Non-pigmented ciliary epithelial cell (primary cell): ENCODE data around the gene C1QTNF6.

Experiments
- DNase-seq: peaks from one replicate; pipeline ENCODE4 v3.0.0-alpha.2; 2010; ENCODE audit warnings: low read depth

C1QTNF6 gene

DNA sequence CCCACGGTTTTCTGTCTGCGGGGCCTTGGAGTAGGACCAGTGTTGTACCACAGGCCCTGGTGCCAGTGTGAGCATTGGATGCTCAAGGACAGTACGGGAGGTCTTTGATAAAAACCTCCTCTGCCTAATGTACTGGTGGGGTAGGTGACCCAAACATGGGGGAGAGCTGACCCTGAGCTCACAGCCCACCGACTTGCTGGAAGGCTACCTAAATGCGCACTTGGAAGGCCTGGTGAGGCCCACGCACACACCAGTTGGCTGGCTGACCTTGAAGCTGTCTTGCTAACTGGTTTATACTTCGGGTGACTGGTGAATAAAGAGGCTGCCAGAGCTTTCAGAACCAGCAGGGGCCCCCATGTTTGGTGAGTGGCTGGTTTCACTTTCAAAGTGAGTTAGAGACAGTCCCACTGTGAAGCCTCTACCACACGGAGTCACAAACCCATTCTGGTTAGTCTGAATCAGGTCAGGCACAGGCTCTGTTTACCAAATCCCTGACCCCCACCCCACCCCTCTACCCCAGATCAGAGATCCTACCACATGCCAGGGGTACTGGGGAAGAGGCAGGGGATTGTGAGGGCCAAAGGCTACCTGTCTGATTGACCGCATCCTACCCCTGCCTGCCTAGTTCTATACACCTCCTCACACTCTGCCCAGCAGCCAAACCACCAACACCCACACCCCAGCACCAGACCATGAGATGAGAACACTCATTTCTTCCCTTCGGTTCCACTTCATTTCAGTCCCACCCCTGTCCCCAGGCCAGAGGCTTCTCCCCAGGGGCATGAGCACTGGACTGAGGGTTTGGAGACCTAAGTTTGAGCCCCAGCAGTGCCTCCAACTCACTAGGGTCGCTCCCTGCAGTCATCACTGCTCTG, 25.6 kb downstream of the C1QTNF6 start:
- DNase-seq, result no peak

DNA sequence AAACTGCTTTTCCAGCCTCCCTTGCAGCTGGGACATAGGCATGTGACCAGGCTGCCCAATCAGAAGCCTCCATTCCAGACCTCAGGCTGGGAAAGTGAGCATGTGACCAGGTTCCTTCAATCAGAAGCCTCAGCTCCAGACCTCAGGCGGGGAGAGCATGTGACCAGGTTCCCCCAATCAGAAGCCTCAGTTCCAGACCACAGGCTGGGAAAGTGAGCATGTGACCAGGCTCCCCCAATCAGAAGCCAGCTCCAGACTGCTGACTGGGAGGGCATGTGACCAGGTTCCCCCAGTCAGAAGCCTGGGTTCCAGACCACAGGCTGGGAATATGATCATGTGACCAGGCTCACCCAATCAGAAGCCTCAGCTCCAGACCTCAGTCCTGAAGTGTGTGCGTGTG, 26.6 kb downstream of the C1QTNF6 start:
- no peak for DNase-seq

DNA sequence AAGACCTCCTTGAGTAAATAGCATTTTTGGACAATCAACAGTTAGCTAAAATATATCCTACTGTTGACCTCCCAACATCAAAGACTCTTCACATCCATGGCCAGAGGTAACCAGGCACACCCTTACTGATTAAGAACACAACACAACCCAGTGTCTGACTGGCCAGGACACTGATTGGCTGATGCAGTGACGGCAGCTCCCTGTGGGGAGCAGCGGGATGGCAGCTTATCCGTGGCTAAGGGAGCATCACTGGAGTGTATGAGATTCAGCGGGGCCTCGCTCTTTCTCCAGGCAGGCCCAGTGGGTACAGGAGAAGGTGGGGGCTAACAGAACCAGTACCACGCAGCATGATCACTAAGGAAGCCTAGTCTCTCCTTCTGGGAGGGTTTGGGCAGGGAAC, 28.0 kb downstream of the C1QTNF6 start:
- DNase-seq, result no peak

DNA sequence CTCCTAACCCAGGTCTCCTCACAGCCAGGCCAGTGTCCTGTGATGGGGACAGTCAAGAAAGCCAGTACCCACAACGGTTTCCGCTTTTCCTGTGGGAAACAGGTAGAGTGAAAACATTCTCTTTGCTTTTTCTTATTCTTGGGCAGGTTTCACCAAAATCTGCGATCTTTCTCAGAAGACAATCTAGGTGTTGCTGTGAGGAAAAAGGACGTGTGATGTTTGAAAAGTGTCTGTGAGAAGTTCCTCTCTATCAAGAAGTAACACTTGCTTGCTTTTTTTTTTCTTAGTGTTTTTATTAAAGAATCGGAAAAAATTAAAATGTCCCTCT, 29.1 kb downstream of the C1QTNF6 start:
- no peak for DNase-seq

DNA sequence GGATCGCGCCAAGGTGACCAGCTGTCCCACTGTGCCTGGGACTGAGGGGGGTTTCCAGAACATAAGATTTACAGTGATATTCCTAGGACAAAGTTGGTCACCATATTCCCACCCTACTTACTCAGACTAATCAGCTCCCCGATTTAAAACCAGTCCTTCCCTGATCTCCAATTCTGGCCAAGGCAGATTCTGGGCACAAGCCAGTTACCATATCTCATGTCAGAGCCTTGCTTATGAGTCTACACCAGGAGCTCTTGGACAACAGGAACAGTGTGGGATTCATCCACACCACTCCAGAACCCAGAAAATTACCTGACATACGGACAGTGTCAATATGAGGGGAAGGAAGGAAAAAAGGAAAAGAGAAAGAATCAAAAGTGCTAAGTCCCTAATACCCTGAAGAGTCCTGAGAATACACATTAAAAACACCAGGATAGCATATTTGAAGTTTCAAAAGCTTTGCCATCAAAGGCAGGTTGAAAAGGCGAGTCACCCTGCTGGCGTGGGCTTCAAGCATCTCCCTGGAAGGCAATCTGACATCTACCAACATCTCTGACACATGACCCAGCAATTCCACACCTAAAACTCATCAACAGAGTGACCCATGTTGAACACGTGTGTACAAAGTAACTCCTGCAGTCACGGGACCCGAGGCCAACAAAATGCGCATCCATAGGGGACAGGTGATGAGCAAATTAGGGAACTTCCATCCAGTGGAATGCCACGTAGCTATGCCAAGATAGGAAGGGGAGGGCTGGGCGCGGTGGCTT, 30.3 kb downstream of the C1QTNF6 start:
- no peak for DNase-seq

DNA sequence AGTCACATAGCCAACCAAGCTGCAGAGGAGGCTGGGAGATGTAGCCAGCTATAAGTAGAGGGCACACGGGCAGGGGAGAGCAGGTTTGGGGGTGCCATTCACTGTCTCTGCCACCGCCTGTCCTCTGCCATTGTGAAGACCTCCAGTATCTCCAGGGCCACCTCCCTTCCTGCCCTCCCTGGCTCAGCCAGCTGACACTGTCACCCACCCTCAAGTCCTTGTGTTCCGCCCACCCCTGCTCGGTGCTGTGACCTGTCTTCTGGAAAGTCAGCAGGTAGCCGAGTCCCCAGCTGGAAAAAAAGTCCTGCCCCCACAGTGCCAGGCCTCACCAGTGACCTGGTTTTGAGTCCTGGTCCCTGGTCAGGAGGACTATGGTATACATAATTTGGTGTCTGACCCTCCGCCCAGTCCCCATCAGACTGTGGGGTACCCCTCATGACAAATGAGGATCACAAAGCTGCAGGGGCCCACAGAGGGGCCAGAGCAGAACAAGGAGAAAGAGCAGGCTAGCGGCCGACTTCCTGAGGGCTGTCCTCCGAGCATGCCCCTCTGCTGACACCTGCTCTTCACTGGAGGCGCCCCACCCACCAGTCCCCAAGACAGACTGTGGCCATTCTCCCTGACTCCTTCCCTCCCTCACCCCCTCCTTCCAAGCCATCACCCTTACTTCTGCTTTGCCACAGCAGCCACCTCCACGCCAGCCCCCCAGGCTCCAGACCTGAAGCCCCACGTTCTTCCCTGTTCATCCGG, 31.2 kb downstream of the C1QTNF6 start:
- DNase-seq, result no peak

DNA sequence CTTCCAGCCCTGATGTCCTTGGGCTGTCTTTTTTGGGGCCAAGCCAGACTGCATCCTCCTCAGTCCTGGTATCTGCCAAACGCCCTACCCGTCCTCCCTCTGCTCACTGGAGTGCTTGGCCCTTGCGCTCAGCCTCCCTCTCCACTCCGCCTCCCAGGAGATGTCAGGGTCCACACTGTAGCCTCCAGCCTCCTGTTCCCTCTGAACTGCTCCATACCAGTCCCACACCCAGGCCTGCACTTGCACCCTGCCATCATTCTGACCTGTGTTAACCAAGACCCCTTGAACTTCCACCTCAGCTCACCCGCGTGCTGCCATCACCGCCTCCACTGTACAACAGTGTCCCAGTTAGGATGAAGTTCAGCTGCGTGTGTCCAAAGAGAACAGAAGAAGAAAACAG, 32.1 kb downstream of the C1QTNF6 start:
- no peak for DNase-seq

DNA sequence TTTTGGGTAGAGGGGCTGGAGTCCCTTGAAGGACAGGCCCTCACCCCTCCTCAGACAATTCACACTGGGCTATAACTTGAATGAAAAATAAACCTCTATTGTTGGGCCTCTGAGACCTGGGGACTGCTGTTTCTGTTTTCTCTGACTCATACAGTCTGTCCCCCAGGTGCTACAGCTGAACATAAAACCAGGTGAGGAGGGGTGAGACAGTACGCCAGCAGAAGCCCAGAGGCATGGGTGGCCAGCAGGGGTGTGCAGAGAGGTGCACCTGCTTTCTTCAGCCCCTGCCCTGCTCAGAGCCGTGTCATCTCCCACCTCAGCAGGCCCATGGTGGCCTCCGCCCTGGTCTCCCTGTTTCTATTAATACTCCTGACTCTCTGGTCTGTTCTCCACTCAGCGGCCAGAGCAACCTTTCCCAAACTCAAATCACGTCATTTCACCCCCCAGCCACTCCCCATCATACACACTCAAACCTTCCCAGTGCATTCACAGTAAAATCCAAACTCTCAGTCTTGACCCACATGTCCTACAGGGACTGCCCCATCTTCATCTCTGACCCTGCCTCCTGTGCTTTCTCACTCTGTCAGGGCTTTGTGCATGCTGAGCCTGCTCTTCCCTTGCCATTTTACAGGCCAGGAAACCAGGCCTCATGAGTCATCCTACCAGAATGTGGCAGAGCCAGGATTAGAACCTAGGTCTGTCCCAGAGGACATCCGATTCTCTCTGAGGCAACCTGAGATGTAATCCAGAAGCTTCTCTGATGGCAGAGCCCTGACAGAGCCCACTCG, 32.9 kb downstream of the C1QTNF6 start:
- no peak for DNase-seq

DNA sequence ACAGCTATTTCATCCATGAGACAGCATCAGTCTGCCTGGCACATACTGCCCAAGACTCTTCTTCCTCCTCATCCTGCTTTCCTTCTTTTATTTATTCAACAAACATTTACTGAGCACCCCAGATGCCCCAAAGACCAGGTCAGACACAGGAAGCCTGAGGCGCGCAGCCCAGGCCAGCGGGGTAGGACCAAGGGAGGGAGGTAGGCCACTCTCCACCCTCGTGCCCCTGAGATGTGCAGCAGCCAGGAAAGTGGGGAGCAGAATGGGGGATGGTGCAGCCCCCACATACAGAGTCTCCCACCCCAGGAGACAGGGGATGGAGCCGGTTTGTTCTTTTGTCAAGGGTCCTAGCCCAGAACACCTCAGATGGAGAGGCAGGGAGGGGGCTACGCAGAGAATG, 34.1 kb downstream of the C1QTNF6 start:
- DNase-seq, result no peak

DNA sequence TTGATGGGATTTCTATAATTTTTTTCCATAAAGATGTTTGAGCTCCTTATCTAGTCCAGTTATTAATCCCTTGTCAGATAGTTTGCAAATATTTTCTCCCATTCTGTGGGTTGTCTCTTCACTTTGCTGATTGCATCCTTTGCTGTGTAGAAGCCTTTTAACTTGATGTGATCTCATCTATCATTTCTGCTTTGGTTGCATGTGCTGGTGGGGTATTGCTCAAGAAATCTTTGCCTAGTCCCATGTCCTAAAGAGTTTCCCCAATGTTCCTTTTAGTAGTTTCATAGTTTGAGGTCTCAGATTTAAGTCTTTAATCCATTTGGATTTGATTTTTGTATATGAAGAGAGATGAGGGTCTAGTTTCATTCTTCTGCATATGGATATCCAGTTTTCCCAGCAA, 36.6 kb downstream of the C1QTNF6 start:
- DNase-seq, result no peak

DNA sequence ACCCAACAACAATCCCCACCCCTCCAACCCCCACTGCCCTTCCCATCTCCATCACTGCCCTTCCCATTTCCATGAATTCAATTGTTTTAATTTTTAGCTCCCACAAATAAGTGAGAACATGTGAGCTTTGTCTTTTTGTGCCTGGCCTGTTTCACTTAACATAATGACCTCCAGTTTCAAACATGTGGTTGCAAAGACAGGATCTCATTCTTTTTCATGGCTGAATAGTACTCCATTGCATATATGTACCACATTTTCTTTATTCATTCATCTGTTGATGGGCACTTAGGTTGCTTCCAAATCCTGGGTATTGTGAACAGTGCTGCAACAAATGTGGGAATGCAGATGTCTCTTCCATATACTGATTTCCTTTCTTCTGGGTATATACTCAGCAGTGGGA, 37.3 kb downstream of the C1QTNF6 start:
- DNase-seq, result no peak

DNA sequence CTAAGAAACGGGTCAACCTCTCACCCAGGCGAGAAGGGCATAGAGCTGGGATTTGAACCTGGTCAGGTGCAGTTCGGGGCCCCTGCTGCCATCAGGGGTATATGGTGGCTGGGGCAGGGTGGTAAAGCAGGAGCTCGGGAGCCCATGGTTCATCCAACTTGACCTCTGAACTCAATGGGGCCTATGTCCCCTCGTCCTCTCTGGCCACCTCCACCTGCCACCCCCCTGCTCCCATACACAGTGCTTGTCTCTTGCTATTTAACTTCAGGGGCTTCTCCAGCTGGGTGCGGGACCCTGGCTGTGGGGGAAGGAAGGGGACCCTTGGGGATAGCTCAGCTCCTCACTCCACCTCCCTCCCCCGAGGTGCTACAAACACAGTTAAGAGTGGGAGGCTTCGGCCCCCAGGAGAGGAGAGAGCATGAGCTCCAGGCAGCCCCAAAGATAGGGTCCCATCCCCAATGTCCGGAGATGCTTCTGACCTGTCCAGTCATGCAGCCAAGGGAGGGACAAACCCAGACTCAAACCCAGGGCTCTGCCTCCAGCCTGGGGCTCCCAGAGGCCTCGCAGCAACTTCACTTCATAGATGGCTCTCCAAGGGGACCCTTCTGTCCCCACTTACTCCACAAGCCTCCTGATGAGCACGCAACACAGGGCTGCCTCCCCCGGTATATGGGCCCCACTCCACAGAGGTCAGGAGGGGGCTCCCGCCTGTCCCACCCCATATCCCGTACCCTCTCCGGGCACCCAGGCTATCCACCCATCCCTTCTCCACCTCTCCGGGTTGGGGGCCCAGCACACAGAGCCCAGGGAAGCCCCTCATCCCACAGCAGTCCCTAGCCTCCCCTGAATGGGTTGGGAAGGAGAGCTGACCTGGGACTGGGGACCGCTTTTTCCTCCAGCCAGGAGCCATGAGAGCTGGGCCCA, 39.0 kb downstream of the C1QTNF6 start:
- no peak for DNase-seq

DNA sequence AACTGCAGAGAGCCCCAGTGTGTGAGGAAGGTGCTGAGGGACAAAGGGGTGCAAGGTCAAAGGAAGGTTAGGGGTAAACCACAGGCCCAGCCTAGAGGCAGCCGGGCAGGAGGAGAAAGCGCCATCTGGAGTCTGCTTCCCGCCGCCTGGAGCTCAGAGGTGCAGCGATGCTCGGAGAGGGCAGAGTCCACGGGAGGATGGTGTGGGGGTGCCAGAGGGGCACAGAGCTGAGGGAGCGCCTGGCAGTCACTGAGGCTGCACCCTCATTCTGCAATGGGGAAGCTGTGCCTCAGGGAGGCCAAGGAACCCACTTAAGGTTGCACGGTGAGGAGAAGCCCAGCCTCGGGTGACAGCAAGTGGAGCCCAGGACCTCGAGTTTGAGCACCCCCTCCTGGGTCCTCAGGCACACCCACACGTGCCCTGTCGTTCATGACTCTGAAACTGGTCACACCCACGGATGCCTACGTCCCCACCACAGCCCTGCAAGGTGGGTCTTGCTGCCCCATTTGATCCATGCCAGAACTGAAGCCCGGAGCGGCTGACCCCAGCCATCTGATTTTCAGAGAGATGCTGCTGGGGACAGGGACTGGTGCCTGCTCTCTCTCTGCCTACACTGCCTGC, 39.9 kb downstream of the C1QTNF6 start:
- DNase-seq, result no peak

DNA sequence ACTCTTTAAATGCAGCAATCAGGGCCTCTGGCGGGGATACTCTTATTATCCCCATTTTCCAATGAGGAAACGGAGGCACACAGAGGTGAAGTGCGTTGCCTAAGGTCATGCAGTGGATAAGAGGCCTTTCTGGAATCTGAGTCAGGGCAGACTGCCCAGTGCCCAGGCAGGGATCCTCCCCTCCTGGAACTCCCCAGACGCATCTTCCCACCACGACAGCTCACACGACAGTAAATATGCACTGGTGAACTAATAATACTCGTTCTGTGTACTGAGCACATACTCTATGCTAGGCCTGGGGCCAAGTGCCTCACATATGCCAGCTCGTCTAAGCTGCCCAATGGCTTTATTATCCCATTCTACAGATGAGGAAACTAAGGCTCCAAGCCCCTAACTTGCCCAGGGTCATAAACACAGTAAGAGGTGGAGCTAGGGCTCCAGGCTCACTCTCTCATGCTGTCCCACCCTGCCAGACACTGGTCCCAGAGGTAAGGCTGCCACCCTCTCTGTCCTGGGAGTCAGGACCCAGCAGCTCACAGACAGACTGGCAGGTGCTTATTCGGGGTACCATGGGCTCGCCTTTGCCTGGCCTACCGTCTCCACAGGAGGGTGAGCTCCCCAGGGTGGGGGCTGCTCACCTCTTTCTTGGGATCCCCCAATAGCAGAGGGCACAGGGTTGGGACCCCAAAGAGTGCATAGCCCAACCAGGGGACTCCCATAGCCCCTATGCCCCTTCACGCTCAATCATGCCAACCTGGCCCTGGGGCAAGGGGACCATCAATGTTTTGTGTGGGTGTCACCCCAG, 40.7 kb downstream of the C1QTNF6 start:
- no peak for DNase-seq

DNA sequence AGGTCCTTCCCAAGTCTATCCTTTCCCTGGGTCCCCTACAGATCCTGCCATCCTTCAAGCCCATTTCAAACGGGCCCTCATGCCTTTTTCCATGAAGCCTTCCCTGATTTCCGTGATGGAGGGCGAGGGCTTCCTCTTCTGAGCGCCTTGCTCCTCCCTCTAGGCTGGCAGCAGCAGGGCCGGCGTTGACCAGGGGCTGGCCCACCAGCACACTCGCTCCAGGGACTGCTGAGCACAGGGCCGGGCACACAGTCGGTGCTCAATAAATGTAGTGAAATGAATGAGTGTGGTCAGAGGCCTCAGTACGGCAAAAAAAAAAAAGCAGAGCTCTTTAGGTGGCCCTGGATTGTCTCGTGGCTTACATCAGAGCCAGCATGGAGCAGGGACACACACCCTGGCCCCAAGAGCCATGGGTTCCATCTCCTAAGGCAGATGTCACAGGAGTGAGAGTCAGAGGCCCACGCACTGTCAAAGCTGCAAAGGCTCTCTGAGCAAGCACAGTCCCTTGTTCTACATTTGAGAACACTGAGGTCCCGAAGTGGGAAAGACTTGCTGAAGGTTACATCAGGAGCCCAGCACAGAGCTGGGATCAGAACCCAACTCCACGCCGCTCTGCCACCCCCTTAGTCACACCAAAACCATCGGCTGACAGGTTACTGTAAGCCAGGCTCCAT, 41.4 kb downstream of the C1QTNF6 start:
- DNase-seq, result no peak

DNA sequence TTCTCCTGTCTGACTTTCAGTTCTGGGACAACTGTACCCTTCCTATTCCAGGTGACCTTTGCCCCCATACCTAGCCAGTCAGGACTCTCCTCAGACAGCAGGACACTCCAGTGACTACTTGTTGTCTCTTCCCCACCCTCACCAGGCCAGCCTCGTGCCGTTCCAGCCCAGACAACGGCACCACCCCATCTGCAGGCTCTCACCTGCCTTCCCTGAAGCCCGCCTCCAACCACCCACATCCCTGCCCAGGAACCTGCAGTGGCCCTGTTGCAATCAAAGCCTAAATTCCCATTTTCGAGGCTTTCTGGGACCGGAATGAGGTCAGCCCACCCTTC, 42.0 kb downstream of the C1QTNF6 start:
- no peak for DNase-seq

DNA sequence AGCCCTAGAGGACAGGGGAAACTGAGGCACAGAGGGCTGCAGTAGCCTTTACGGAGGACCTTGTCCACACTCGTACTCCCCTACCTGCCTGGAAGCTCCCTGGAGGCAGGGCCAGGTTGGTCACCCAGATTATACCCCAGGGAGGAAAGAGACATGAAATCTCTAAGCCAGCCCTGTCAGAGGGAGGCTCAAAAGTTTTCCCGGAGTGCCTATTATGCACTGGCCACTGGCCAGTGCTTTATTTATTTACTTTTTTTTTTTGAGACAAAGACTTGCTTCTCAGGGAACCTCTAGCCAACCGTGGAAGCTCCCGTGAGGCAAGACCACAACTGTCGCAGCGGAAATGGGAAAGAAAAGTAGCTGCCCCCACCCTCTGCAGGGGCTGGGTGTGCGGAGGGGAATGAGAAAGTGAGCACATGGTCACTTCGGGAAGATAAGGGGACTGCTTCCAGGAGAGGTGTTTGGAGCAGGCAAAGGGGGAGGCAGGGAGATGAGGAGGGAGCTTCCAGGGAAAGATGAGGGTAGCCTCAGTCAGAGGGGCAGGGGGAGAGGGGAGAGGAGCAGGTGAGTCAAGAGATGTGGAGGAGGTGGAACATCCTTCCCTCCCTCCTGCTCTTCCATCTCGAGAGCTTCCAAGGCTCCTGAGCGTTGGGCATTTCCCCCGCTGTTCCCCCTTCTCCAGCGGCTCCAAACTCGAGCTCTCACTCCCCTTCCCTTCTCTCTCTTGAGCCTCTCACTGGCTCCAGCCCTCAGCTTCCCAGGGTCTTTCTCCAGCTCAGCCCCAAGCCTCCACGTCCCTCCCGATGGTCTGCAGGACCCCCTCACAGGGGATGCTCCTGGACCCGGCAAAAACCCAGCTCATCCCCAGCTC, 42.6 kb downstream of the C1QTNF6 start:
- no peak for DNase-seq

DNA sequence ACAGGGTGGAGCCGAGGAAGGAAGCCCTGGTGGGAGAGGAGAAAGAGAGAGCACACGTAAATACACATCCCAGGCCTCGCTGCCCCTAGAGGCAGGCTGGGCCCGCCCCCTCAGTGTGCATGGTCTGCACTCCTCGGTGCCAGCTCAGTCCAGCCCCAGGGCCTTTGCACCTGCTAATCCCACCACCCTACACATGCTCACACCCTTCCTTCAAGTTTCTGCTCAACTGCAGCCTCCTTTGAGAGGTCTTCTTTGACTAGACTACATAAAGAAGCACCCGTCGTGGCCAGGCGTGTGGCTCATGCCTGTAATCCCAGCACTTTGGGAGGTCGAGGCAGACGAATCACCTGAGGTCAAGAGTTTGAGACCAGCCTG, 43.9 kb downstream of the C1QTNF6 start:
- no peak for DNase-seq
